HepG2 (cell line): ENCODE results near the gene GSDME. TPM values are rescaled to one million over a fixed set of nuclear protein-coding genes. Genes with fewer than 3 reads are reported as not detected.

Experiments
- ATAC-seq: fragments of 200-7000 bp; cut with Tn5 transposase; 3 replicates; pipeline ENCODE4 v1.9.1; 2020; ENCODE audit warnings: mild to moderate bottlenecking, moderate library complexity
- BruUV-seq: library from RNA; stranded (reverse); fragments of 400-500 nt; replicated peaks from 2 replicates; lab custom pipeline; 2021; lab: Mats Ljungman, UMichigan
- CTCF ChIA-PET: fragments of 300-600 bp; formaldehyde crosslinking; extraction: SDS; loops from one replicate; lab custom pipeline; 2021; ENCODE audit warnings: low total read pairs, inconsistent platforms, low intra/inter-chr PET ratio; lab: Yijun Ruan, JAX
- POLR2A ChIA-PET: fragments of 350-600 bp; sonication (Branson Sonifier 250); formaldehyde crosslinking; loops from one replicate; lab custom pipeline; 2020; ENCODE audit warnings: antibody characterized with exemption, inconsistent platforms; lab: Yijun Ruan, JAX
- DNase-seq: peaks from one replicate; pipeline ENCODE4 v3.0.0-alpha.2; 2015; ENCODE audit warnings: low spot score
- FAIRE-seq: peaks from 3 replicates; lab custom pipeline; 2011; peaks lifted over from hg19 to GRCh38; lab: Jason Lieb, UNC
- H2AFZ ChIP-seq: one replicate; pipeline ENCODE4 v1.6.1; 2011; ENCODE audit warnings: low read length, inconsistent platforms
- H3K27ac ChIP-seq: fragments of 300-600 bp; 3 replicates; pipeline ENCODE4 v1.8.0; 2011; ENCODE audit warnings: mixed run types, mild to moderate bottlenecking, mixed read lengths, low read length, inconsistent platforms; ENCODE audit not compliant: insufficient read depth; ENCODE audit errors: extremely low read length
- H3K27me3 ChIP-seq, 2 experiments: fragments of 200-600 bp in 1 of 2; 2 replicates in 1 of 2; 3 replicates in 1 of 2; pipeline versions ENCODE4 v1.6.0 to v1.8.0; 2011; ENCODE audit warnings: low read length in 2 of 2, mild to moderate bottlenecking in 2 of 2, moderate library complexity in 2 of 2, inconsistent platforms in 1 of 2; ENCODE audit not compliant: insufficient read depth in 2 of 2, control insufficient read depth in 1 of 2
- H3K36me3 ChIP-seq, 2 experiments: fragments of 200-600 bp in 1 of 2; replicated peaks in 1 of 2; 2 replicates in 1 of 2; 3 replicates in 1 of 2; pipeline versions ENCODE4 v1.5.1 to v1.8.0; 2011; ENCODE audit warnings: low read length in 2 of 2, inconsistent platforms in 1 of 2; ENCODE audit not compliant: insufficient read depth in 2 of 2, control insufficient read depth in 1 of 2
- H3K4me1 ChIP-seq: 2 replicates; pipeline ENCODE4 v1.5.1; 2012; ENCODE audit warnings: low read length, inconsistent platforms; ENCODE audit not compliant: insufficient read depth
- H3K4me2 ChIP-seq: 2 replicates; pipeline ENCODE4 v1.6.0; 2011; ENCODE audit warnings: low read depth, low read length, inconsistent platforms
- H3K4me3 ChIP-seq, 3 experiments: fragments of 200-600 bp in 1 of 3; sonication (generic), shearing (Covaris generic) in 1 of 3; replicated peaks in 1 of 3; 2 replicates each; pipeline ENCODE4 v1.5.1; 2011 to 2016; ENCODE audit warnings: low read length in 3 of 3, inconsistent platforms in 2 of 3, low read depth in 2 of 3, mild to moderate bottlenecking in 2 of 3, control low read depth in 1 of 3, mixed read lengths in 1 of 3; ENCODE audit not compliant: insufficient read depth in 1 of 3
- H3K79me2 ChIP-seq: one replicate; pipeline ENCODE4 v1.6.1; 2011; ENCODE audit warnings: low read length, inconsistent platforms; ENCODE audit not compliant: insufficient read depth
- H3K9ac ChIP-seq: 2 replicates; pipeline ENCODE4 v1.6.0; 2011; ENCODE audit warnings: mild to moderate bottlenecking, low read depth, low read length, inconsistent platforms; ENCODE audit not compliant: insufficient read depth
- H3K9me3 ChIP-seq: 2 replicates; pipeline ENCODE4 v1.5.1; 2012; ENCODE audit warnings: mild to moderate bottlenecking, low read length
- H4K20me1 ChIP-seq: 2 replicates; pipeline ENCODE4 v1.6.0; 2011; ENCODE audit warnings: inconsistent platforms, mild to moderate bottlenecking, low read length, moderate library complexity; ENCODE audit not compliant: insufficient read depth
- ADNP ChIP-seq: sonication (generic); formaldehyde crosslinking; IDR thresholded peaks from 2 replicates; pipeline ENCODE4 v1.4.0; 2020; ENCODE audit warnings: missing genetic modification reagents
- ATF4 ChIP-seq, 2 experiments: fragments of 450-650 bp in 1 of 2; sonication (generic) in 1 of 2; formaldehyde crosslinking; IDR thresholded peaks; 2 replicates each; pipeline versions ENCODE4 v1.5.0 to v1.8.0; 2020 to 2022; ENCODE audit warnings: mild to moderate bottlenecking in 1 of 2, missing genetic modification reagents in 1 of 2
- BATF2 ChIP-seq: sonication (generic); formaldehyde crosslinking; IDR thresholded peaks from 2 replicates; pipeline ENCODE4 v1.8.0; 2022; ENCODE audit warnings: mild to moderate bottlenecking, missing genetic modification reagents, moderate library complexity
- CHCHD3 ChIP-seq: sonication (generic); formaldehyde crosslinking; IDR thresholded peaks from 2 replicates; pipeline ENCODE4 v1.8.0; 2022; ENCODE audit warnings: mild to moderate bottlenecking, missing genetic modification reagents, moderate library complexity
- ELF3 ChIP-seq: IDR thresholded peaks from 2 replicates; pipeline ENCODE4 v1.6.1; 2016; ENCODE audit warnings: missing genetic modification reagents, missing compliant biosample characterization
- HINFP ChIP-seq: sonication (generic); formaldehyde crosslinking; IDR thresholded peaks from 2 replicates; pipeline ENCODE4 v1.4.0; 2020; ENCODE audit warnings: low read depth, mild to moderate bottlenecking, missing genetic modification reagents
- IRF1 ChIP-seq: sonication (generic); formaldehyde crosslinking; IDR thresholded peaks from 2 replicates; pipeline ENCODE4 v1.4.0; 2020; ENCODE audit warnings: low read depth, mild to moderate bottlenecking, missing genetic modification reagents
- MAX ChIP-seq: IDR thresholded peaks from 2 replicates; pipeline ENCODE4 v1.6.1; 2012; ENCODE audit warnings: inconsistent platforms
- PAF1 ChIP-seq: IDR thresholded peaks from 2 replicates; pipeline ENCODE4 v1.6.1; 2016; ENCODE audit warnings: missing genetic modification reagents, missing compliant biosample characterization
- PHB2 ChIP-seq: fragments of 450-650 bp; IDR thresholded peaks from 2 replicates; pipeline ENCODE4 v1.6.1; 2018; ENCODE audit not compliant: partially characterized antibody
- SIN3A ChIP-seq: IDR thresholded peaks from 2 replicates; pipeline ENCODE4 v1.6.1; 2011; ENCODE audit warnings: low read depth, mild to moderate bottlenecking, control low read depth, low read length, borderline replicate concordance
- STAG1 ChIP-seq: sonication (generic); formaldehyde crosslinking; IDR thresholded peaks from 2 replicates; pipeline ENCODE4 v1.4.0; 2020; ENCODE audit warnings: missing genetic modification reagents
- ZBTB37 ChIP-seq: sonication (generic); formaldehyde crosslinking; IDR thresholded peaks from 2 replicates; pipeline ENCODE4 v1.4.0; 2020; ENCODE audit warnings: mild to moderate bottlenecking, missing genetic modification reagents
- ZNF138 ChIP-seq: sonication (generic); formaldehyde crosslinking; IDR thresholded peaks from 2 replicates; pipeline ENCODE4 v1.5.0; 2020; ENCODE audit warnings: mild to moderate bottlenecking, low read depth, missing genetic modification reagents
- ZNF282 ChIP-seq: fragments of 450-650 bp; IDR thresholded peaks from 2 replicates; pipeline ENCODE4 v1.6.1; 2018; ENCODE audit not compliant: partially characterized antibody
- ZNF354B ChIP-seq: sonication (generic); formaldehyde crosslinking; IDR thresholded peaks from 2 replicates; pipeline ENCODE4 v1.8.0; 2022; ENCODE audit warnings: mild to moderate bottlenecking, missing genetic modification reagents
- ZNF574 ChIP-seq: sonication (generic); formaldehyde crosslinking; IDR thresholded peaks from 2 replicates; pipeline ENCODE4 v1.4.0; 2020; ENCODE audit warnings: missing genetic modification reagents
- ZNF616 ChIP-seq: sonication (generic); formaldehyde crosslinking; IDR thresholded peaks from 2 replicates; pipeline ENCODE4 v1.5.0; 2020; ENCODE audit warnings: low read depth, mild to moderate bottlenecking, missing genetic modification reagents
- WGBS: methylation state at CpG from one replicate; pipeline ENCODE4 v1.1.6; 2017; ENCODE audit warnings: low lambda C conversion rate; 5-methylcytosine and 5-hydroxymethylcytosine counted together
- in situ Hi-C: cut with HindIII; loops from 2 replicates; pipeline ENCODE4 v1.10.0; 2017; ENCODE audit warnings: low pct_unique_long_range_greater_than_20kb; ENCODE audit not compliant: extremely low pct_ligation_motif_present
- intact Hi-C: fragments of 100-400 bp; cut with micrococcal nuclease; formaldehyde crosslinking; loops from one replicate; pipeline ENCODE4 v1.10.0; 2022; ENCODE audit not compliant: unreplicated experiment
- polyA plus RNA-seq, 8 experiments: library from polyadenylated mRNA; depleted of rRNA in 3 of 8; stranded (reverse) in 7 of 8; unstranded in 1 of 8; fragments of >200 nt; fragmentation: Illumina TruSeq in 4 of 8; extraction: Trizol in 4 of 8; gene quantifications; 2 replicates each; pipeline versions ENCODE4 v1.2.1 to v1.2.3, GENCODE V29; 2011 to 2016; ENCODE audit warnings: low read depth in 4 of 8, missing spikeins in 1 of 8, mixed read lengths in 1 of 8; ENCODE audit not compliant: insufficient read depth in 1 of 8
- total RNA-seq, 5 experiments: library from RNA; depleted of rRNA; stranded (reverse); fragments of >200 nt; fragmentation: Illumina TruSeq; extraction: Trizol; gene quantifications; 2 replicates each; pipeline ENCODE4 v1.2.3, GENCODE V29; 2016; ENCODE audit warnings: low read depth in 1 of 5

Gene GSDME
- total and polyA plus RNA-seq, 2 of the 13 experiments (the other 11 are each of a cell fraction or from before 2014, with no cell fraction given), result 19.2 to 28.2 TPM

- no peak for FAIRE-seq
- no peak overlapping the region for H2AFZ ChIP-seq
- intact Hi-C loops, result no loop called here
Observed at GRCh38 chr7:24797270-24797669, 40.0 kb upstream of the GSDME start.

More at GRCh38 chr7:24797270-24797669, 40.0 kb upstream of the GSDME start:
- BruUV-seq, result no TSS peak
- no peaks in the 10 kb centered on the region for H3K79me2 ChIP-seq
- ChIA-PET CTCF (no interaction called here), POLR2A (no interaction called here)
- DNase-seq, result no peak
- no peak overlapping the region for H3K4me3 ChIP-seq
- 0 out of 5 replicates have a peak, but pooled peaks cover 0 to 6% of the 10 kb centered on the region in 2 experiments for H3K36me3 ChIP-seq
- H3K27ac ChIP-seq, result no peak overlapping the region
- no peak for ATAC-seq
- H4K20me1 ChIP-seq, result no peaks in the 10 kb centered on the region
- no peak overlapping the region for H3K9ac ChIP-seq
- no peak overlapping the region for H3K4me2 ChIP-seq
- no peaks in the 10 kb centered on the region for H3K27me3 ChIP-seq
- peaks cover 23% of the 10 kb centered on the region for H3K4me1 ChIP-seq
- TF ChIP-seq ZNF574 (no peak), MAX (no peak), IRF1 (CRISPR knock-in tag) (no peak), ZNF138 (no peak), ADNP (CRISPR knock-in tag) (no peak), ZBTB37 (CRISPR knock-in tag) (no peak), CHCHD3 (CRISPR knock-in tag) (no peak), PHB2 (no peak), ZNF354B (CRISPR knock-in tag) (no peak), ELF3 (CRISPR knock-in tag) (no peak), PAF1 (CRISPR knock-in tag) (no peak), BATF2 (no peak), STAG1 (CRISPR knock-in tag) (no peak), ATF4 (CRISPR knock-in tag; IDR thresholded peaks at IDR 0.05) (no peak), HINFP (CRISPR knock-in tag) (no peak), ZNF282 (no peak), ZNF616 (CRISPR knock-in tag) (no peak), SIN3A (no peak)
- in situ Hi-C loops, result no loop called here
- 95% methylated on average over 4 of the region's 4 CpGs for WGBS
- no peaks in the 10 kb centered on the region for H3K9me3 ChIP-seq
